Measurements from ENCODE around the gene PKMYT1. TPM values are rescaled to one million over a fixed set of nuclear protein-coding genes. Genes with fewer than 3 reads are reported as not detected.

PKMYT1 gene
- polyA plus RNA-seq, 1 donor (not counting 4 experiments of a cell fraction or from before 2014, with no cell fraction given): 6.9 TPM

DNA sequence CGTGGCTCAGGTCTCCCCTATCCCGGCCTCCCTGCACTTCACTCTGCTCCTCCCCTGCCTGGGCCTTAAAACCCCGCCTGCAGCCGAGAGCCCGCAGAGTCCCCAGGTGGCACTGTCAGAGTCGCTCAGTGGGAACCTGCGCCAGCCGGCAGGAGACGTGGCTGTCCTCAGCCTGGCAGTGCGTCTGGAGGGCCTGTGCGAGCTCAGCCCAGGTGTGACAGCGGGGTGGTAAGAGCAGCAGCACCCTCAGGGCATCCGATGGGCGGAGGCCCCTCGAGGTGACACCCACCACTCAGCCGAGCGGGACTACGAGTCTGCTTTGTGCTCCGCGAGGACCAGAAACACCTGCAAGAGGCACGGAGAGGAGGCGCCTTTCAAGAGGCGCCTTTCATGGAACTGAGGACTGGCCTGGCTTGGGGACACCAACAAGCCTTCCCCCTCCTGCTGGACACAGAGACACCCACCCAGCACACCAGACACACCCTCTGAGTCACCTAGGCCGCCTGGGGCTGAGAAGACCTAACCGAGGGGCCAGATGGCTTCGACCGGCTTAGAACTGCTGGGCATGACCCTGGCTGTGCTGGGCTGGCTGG is 32.7 kb upstream of the PKMYT1 start, which contains the start of gene CLDN9:
TSS of gene CLDN9 (plus strand) at position 96 of the 593 bp plus-strand sequence. CDS start at position 536, 440 bp downstream.
- Histone ChIP-seq H3K4me3 (ENCODE audit: control insufficient read depth in 2 of 3, extremely low read depth in 1 of 3, insufficient read depth in 2 of 3, low read depth in 1 of 3, low read length in 3 of 3) (no peak within 1 kb of the TSS), H3K4me1 (ENCODE audit: control insufficient read depth, extremely low read depth, insufficient read depth, low read length) (peaks cover 14% of the 10 kb centered on the region), H3K4me2 (ENCODE audit: control insufficient read depth, extremely low read depth, insufficient read depth, low read depth, low read length) (no peak within 1 kb of the TSS), H3K36me3 (ENCODE audit: control insufficient read depth in 2 of 2, extremely low read depth in 1 of 2, insufficient read depth in 2 of 2, low read length in 2 of 2) (no peaks in the 10 kb centered on the region), H2AFZ (ENCODE audit: control insufficient read depth, low read length) (no peak within 1 kb of the TSS), H3K79me2 (ENCODE audit: control insufficient read depth, insufficient read depth, low read length) (no peaks in the 10 kb centered on the region), H4K20me1 (ENCODE audit: control insufficient read depth, extremely low read depth, insufficient read depth, low read length) (no peaks in the 10 kb centered on the region), H3K27me3 (ENCODE audit: control insufficient read depth, extremely low read depth, insufficient read depth, low read length) (peaks cover 35% of the 10 kb centered on the region), H3K9ac (ENCODE audit: control insufficient read depth, extremely low read depth, insufficient read depth, low read length) (no peak within 1 kb of the TSS), H3K27ac (ENCODE audit: control insufficient read depth, insufficient read depth, low read length) (no peak within 1 kb of the TSS), H3K9me1 (ENCODE audit: control insufficient read depth, extremely low read depth, insufficient read depth, low read length) (no peaks in the 10 kb centered on the region), H3K9me3 (ENCODE audit: control insufficient read depth, low read depth, low read length) (no peaks in the 10 kb centered on the region)
- FAIRE-seq (no peak), DNase-seq (ENCODE audit: low read depth, low spot score) (no peak)
- dilution Hi-C loops (cut with MboI; ENCODE audit: extremely low pct_ligation_motif_present, low sequenced_read_pairs): no loop called here
- TF ChIP-seq EZH2 (IDR thresholded peaks at IDR 0.05; ENCODE audit: low read length) (peak; percentile 44), CTCF (optimal IDR thresholded peaks at IDR 0.05 in 1 of 3, IDR thresholded peaks at IDR 0.05 in 1 of 3, conservative IDR thresholded peaks at IDR 0.05 in 1 of 3; ENCODE audit: extremely low read depth in 1 of 3, insufficient read depth in 2 of 3, low read length in 3 of 3) (no peak)

GRCh38 chr16:3012246-3012645 is 32.0 kb upstream of the PKMYT1 start:
- H3K27ac ChIP-seq (ENCODE audit: control insufficient read depth, insufficient read depth, low read length): no peak overlapping the region
- H3K27me3 ChIP-seq (ENCODE audit: control insufficient read depth, extremely low read depth, insufficient read depth, low read length): peaks cover 35% of the 10 kb centered on the region
- no peaks in the 10 kb centered on the region for H3K36me3 ChIP-seq (ENCODE audit: control insufficient read depth in 2 of 2, extremely low read depth in 1 of 2, insufficient read depth in 2 of 2, low read length in 2 of 2)
- H3K9me1 ChIP-seq (ENCODE audit: control insufficient read depth, extremely low read depth, insufficient read depth, low read length): no peaks in the 10 kb centered on the region
- no peaks in the 10 kb centered on the region for H3K79me2 ChIP-seq (ENCODE audit: control insufficient read depth, insufficient read depth, low read length)
- H3K4me2 ChIP-seq (ENCODE audit: control insufficient read depth, extremely low read depth, insufficient read depth, low read depth, low read length): no peak overlapping the region
- H3K4me1 ChIP-seq (ENCODE audit: control insufficient read depth, extremely low read depth, insufficient read depth, low read length): peaks cover 14% of the 10 kb centered on the region
- dilution Hi-C loops (cut with MboI; ENCODE audit: extremely low pct_ligation_motif_present, low sequenced_read_pairs): no loop called here
- DNase-seq (ENCODE audit: low read depth, low spot score) (no peak), FAIRE-seq (no peak)
- no peaks in the 10 kb centered on the region for H4K20me1 ChIP-seq (ENCODE audit: control insufficient read depth, extremely low read depth, insufficient read depth, low read length)
- H3K9me3 ChIP-seq (ENCODE audit: control insufficient read depth, low read depth, low read length): no peaks in the 10 kb centered on the region
- H2AFZ ChIP-seq (ENCODE audit: control insufficient read depth, low read length): no peak overlapping the region
- TF ChIP-seq CTCF (optimal IDR thresholded peaks at IDR 0.05 in 1 of 3, IDR thresholded peaks at IDR 0.05 in 1 of 3, conservative IDR thresholded peaks at IDR 0.05 in 1 of 3; ENCODE audit: extremely low read depth in 1 of 3, insufficient read depth in 2 of 3, low read length in 3 of 3): no peak
- peak; percentile 15 for TF ChIP-seq EZH2 (IDR thresholded peaks at IDR 0.05; ENCODE audit: low read length)
- H3K9ac ChIP-seq (ENCODE audit: control insufficient read depth, extremely low read depth, insufficient read depth, low read length): no peak overlapping the region
- no peak overlapping the region for H3K4me3 ChIP-seq (ENCODE audit: control insufficient read depth in 2 of 3, extremely low read depth in 1 of 3, insufficient read depth in 2 of 3, low read depth in 1 of 3, low read length in 3 of 3)
